GM19240 (cell line): ENCODE data around the gene SGF29.
"Not testable (repeated sequence)": the region's sequence is repeated elsewhere in the genome, so short reads cannot be mapped to it uniquely, and the experiment has no call there.

Experiments used
- DNase-seq: peaks from one replicate; pipeline ENCODE4 v3.0.0; 2011; ENCODE audit warnings: low spot score; ENCODE audit not compliant: insufficient read length

SGF29 gene

DNA sequence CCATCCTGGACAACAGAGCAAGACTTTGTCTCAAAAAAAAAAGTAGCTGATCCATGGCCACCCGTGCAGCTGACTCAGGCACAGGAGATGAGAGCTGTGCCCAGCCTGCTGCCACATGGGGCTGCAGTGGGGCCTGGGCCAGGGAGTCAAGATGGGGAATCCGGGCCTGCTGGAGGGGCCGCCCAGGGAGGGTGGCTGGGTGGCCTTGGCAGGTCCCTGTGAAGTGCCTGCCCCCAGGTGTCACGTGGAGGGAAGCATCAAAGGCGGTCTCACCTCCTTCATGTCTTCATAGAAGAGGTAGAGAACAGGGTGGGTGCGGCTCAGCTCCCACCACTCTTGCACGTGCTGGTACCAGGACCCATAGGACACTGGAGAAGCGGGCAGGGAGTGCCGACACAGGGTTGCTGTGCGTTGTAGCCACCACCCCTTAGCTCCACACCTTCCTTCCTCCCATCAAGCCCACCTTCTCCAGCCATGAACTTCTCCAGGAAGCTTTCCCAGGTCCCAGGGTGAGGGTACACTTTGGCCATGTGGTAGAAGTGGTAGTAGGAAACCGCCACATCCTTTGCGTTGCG lies 39.3 kb downstream of the SGF29 start:
- DNase-seq = no peak

GRCh38 chr16:28595451-28595850 lies 41.7 kb downstream of the SGF29 start:
- DNase-seq = not testable (repeated sequence)

- DNase-seq = no peak
Measured at GRCh38 chr16:28596115-28596630, 42.5 kb downstream of the SGF29 start.

- DNase-seq = no peak
Measured at GRCh38 chr16:28596840-28597691, 43.3 kb downstream of the SGF29 start, which contains the start of gene SULT1A2. SULT1A2 (minus strand) TSS chr16:28597050; CDS start chr16:28595930, 1,120 bp downstream.

DNA sequence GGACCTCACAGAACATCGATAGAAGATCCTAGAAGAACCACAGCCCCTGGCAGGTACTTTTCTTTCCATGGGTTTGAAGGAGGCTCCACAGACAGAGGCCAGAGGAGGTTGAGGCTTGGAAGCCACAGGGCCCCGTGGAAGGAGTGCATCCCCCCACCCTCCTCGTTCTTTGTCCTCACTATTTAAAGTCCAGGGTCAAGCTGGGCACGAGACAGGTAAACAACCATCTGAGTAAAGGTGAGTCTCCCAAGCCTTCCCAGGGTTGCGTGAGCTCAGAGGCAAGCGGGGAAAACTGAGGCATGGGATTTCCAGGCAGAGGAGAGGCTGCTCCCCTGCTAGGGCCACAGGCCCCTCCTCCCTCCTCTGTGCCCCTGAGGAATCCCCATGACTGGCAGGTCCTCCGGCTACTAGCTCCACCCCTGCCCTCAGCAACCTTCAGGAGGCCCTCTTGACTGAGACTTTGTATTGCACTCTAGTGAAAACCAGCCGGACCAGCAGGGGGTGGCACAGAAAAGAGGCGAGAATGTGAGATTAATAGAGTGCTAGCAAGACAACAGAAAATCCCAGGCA lies 44.1 kb downstream of the SGF29 start:
- no peak for DNase-seq

DNA sequence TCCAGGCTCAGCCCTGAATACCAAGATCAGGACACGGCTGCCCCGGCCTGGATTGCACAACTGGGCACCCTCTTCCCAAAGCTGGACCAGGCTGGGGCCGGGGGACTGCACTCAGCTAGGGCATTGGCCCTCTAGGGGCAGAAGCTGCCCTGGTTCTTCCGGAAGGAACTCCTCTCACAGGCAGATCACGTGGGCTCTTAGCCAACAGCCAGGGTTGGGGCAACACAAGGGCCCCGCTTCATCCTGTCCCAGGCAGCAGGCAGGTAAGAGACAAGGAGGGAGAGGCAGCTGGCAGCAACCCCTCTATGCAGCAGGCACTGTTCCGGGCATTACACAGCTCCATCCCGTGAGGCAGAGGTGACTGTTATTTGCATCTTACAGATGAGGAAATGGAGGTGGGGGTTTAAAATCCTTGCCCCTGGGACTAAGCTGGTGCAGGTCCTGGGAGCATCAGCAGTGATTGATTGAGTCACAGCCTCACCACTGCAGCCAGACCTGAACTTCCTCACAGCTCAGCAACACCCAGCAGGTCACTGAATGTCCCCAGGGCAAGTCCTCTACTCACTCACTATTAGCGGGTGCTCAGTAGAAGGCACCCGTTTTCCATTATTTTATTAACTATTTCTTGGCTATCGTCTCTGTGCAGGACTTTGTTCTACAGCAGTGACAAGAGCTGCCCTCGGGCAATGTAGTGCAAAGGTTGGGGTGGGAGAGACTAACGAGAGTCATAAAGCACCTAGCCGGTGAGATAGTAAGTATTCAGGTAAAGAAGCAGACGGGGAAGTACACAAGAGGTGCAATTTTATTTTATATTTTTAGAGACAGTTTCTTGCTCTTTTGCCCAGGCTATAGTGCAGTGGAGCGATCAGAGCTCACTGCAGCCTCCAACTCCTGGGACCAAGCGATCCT lies 45.9 kb downstream of the SGF29 start:
- DNase-seq = not testable (repeated sequence)

DNA sequence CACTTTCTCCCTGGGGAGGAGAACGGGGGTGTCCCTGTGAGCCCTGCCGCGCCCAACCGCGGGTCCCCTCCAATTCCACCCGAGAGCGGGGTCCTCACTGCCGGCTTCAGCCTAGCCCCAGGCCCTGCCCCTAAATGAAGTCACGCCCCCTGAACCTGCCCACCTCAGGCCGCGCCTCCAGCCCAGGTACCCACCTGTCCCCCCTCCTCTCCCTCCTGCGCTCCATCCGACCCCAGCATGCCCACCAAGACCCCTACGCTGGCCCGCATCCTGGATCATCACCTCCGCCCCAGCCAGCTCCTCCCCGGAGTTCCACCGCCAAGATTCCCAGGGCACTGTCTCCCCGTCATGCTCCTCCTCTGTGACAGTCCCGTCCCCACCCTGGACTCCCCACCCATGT lies 47.2 kb downstream of the SGF29 start:
- not testable (repeated sequence) for DNase-seq

GRCh38 chr16:28601589-28601988 lies 47.9 kb downstream of the SGF29 start:
- DNase-seq = not testable (repeated sequence)

DNA sequence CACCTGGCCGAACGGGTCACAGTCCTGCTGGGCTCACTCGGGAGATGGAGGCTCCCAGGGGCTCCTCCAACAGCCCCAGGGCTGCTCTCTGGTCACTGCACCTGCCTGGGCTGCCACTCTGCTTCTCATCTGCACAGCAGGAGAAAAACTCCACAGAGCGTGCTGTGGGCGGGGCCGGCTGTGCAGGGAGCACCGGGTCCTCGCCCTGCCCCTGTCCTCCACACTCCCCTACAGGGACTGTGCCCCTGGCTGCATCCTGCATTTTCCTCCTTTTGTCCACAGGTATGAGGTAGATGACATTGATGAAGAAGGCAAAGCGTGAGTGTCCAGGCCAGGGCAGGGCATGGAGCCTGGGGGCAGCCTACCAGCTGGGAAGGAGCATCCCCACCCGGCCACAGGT lies 48.3 kb downstream of the SGF29 start:
- DNase-seq = not testable (repeated sequence)

GRCh38 chr16:28602529-28602928 lies 48.8 kb downstream of the SGF29 start:
- DNase-seq = no peak

DNA sequence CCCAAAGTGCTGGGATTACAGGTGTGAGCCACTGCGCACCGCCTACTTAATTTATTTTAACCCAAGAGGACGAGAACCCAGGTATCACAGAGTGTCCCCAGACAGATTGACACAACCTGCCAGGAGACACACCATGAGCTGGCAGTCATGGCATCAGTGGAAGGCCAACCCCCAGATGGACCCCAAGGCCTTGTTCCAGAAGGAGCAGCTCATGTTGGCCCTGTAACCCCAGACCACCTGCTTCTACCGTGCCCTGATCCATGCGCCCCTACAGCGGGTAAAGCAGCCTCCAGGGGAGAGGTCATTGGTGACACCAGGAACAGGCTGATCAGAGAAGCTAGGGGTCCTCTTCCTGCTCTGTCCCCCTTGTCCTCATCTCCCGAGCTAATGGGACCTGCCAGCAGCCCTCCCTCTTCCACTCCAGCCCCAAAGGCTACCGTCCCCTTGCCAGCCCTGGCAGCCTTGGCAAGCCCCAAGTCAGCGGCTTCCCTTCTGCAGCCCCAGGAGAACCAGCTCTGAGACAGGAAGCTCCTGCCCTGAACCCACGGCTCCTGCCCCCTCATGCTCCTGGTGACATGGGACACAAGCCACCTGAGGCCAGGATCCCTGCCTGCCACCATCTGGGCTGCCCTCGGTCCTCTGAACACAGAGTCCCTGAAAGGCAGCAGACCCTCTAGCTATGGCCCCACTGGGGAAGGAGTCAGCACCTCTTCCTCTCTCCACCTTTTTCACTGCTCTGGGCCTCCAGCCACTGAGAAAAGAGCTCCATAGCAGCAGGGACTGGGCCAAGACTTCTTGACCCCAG lies 49.9 kb downstream of the SGF29 start:
- DNase-seq = no peak

DNA sequence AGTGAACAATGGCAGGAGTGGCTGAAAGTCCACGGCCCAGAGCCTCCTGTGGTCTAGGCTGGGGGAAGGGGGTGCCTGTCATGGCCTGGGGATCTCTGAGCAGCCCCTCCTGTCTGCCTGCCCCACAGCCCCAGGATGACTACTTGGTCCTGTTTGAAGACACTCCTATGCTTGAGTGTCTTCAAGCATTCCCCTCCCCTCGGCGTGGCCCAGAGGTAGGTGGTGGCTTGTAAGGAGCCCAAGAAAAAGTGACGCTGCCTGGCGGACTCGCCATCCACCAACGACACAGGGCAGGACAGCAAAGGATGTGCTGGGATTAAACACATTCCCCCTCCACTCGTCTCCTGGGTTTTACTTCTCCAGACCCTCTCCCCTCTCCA lies 50.5 kb downstream of the SGF29 start:
- DNase-seq = no peak

- no peak for DNase-seq
Measured at GRCh38 chr16:28606291-28607115, 52.8 kb downstream of the SGF29 start.

DNA sequence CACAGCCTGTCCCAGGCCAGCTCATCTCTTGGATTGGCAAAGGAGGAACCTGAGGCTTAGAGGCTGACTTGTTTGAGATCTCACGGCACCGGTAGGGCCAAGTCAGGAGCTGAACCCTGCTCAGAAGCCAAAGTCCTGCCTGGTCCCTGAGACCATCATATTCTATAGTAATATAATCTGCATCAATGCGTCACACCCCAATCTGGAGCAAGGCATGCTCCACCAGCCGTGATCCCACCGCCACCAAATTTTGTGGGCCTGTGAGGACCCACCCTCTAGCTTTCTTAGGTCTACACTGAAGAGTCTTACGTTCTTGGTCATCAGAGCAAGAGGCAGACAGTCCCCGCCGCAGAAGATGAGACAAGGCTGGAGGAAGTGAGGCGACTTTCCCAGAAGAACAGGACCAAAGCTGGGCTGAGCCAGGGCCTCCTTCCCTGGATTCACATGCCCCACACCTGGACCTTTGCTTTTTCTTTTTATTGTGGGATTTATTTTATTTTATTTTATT lies 53.5 kb downstream of the SGF29 start:
- no peak for DNase-seq

DNA sequence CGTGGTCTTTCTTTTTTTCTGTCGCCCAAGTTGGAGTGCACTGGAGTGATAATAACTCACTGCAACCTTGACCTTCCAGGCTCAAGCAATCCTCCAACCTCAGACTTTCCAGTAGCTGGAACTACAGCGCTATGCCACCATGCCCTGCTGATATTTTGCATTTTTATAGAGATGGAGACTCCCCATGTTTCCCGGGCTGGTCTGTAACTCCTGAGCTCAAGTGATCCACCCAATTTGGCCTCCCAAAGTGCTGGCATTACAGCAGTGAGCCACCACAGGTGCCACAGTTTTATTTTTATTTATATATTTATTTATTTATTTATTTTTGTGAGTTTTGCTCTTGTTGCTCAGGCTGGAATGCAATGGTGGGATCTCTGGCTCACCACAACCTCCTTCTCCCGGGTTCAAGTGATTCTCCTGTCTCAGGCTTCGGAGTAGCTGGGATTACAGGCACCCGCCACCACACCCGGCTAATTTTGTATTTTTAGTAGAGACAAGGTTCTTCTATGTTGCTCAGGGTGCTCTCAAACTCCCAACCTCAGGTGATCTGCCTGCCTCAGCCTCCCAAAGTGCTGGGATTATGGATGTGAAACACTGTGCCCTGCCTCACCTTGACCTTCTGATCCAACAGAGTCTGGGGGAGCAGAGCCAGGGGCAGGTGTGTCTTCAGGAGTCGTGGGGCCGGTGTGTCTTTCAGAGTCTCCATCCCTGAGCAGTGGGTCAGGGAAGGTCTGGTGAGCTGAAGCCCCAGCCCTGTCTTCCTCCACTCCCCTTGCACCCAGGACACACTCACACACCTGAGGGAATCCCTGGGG lies 54.2 kb downstream of the SGF29 start:
- DNase-seq = not testable (repeated sequence)

DNA sequence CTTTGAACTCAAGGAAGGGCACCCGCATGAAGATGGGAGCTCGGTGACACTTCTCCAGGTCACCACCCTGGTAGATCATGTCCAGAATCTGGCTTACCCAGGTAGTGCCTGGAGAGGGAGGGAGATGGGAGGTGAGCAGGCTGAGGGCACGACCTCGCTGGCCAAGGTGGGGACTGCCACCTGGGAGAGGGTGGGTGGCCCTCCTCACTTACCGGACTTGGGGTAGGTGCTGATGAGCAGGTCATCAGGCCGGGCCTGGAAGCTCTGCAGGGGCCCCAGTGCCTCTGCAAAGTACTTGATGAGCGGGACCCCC lies 54.7 kb downstream of the SGF29 start:
- not testable (repeated sequence) for DNase-seq

DNA sequence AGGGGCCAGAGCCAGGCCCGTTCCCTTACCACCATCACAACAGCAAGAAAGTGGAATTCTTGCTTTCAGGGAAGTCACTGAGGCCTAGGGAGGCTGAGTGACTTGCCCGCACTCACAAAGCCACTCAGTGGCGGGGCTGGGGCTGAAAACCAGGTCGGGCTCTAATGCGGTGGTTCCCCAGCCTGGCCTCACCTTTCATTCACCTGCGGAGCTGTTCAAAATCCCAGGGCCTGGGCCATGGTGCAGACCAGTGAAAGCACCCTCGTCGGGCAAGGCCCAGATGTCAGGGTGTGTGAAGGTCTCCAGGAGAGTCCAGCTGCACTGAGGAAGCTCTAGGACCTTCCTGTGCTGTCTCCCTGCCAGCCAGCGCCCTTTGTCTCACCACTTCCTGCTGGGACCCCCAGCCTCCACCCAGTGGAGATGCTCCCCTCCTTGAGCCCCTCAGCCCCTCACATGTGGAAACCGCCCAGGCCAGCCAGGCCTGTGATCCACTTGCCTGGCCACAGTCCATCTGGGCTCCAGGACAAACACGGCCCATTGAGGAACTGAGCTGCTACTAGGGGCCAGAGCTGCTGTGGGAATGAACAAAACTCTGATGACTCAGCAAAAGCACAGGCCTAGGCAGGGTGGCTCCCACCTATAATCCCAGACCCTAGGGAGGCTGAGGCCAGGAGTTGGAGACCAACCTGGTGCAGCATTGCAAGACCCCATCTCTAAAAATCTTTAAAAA lies 55.3 kb downstream of the SGF29 start:
- DNase-seq = not testable (repeated sequence)
